Measurements from ENCODE around the gene RASAL1. TPM values are rescaled to one million over a fixed set of nuclear protein-coding genes. Genes with fewer than 3 reads are reported as not detected.

RASAL1 gene
- total RNA-seq, 1 experiment from 2014 or later: 8.1 TPM

DNA sequence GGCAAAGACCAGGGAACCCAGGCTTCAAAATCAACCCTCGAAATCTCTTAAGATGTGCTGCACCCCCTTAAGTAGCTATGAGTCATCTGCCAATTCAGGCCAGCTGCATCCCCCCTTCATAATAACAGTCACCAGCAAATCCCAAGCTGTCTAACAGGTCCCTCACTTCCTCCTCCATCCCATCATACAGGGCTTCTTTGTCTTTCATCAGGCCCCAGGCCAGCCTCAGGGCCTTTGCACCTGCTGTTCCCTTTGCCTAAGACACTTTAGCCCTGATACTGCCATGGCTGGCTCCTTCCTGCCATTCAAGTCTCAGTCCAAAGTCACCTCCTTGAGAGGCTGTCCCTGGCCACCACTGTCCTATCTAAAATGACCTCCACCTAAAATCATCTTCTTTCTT, 4.0 kb downstream of the RASAL1 start:
- Mint-ChIP-seq H3K9me3 (no peaks in the 10 kb centered on the region), H3K4me1 (peaks cover 14% of the 10 kb centered on the region), H3K27ac (no peak overlapping the region), H3K36me3 (no peaks in the 10 kb centered on the region), H3K27me3 (ENCODE audit: low read depth) (peaks cover 20% of the 10 kb centered on the region), H3K4me3 (no peak overlapping the region)
- ATAC-seq (no peak), DNase-seq (ENCODE audit: low spot score) (no peak)
- CTCF ChIA-PET: interaction anchor here (0.7 to 8.4 kb wide), 6 partner anchors 11 to 69 kb away, joined by 3 to 181 read pairs (median 4); partner anchors contain the start of gene CFAP73
- POLR2A ChIA-PET: no interaction called here
- no peak for TF ChIP-seq NFATC4 (CRISPR knock-in tag; IDR thresholded peaks at IDR 0.05)

DNA sequence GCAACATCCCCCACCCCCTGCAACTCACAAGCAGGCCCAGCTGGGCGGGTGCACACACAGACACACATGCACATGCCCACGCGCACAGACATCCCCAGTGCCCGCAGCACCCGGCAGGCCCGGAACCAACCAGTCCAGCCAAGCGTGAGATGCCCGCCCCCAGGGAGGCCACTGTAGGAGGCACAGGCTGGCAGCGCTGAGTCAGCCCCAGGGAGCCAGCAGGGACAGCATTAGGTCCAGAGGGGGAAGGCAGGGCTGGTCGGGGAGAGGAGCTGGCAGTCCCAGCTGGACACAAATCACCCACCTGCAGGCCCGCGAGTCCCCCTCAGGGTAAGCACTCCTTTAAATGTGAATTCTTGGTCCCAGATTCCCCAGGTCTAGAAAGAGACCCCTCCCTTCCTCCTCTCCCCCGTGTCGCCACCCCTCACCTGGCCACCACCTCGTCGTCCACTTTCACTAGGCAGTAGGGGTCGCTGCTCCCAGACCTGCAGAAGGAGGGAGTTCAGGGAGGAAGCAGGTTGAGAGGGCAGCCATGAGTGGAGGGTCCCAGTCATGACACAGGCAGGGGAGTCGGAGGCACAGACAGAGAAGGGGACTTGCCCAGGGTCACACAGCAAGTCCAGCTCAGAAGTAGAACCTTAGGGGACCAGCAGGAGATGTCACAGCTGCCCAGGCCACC, 5.0 kb downstream of the RASAL1 start:
- Mint-ChIP-seq H3K9me3 (peaks cover 2% of the 10 kb centered on the region; the same call in 1 of the 2 replicates), H3K36me3 (peaks cover 2% of the 10 kb centered on the region; the same call in 1 of the 2 replicates), H3K4me3 (no peak overlapping the region), H3K27ac (no peak overlapping the region), H3K4me1 (peaks cover 6% of the 10 kb centered on the region), H3K27me3 (ENCODE audit: low read depth) (peaks cover 16% of the 10 kb centered on the region)
- peak; percentile 73 for ATAC-seq
- DNase-seq (ENCODE audit: low spot score): peak; percentile 75
- TF ChIP-seq SOX15 (CRISPR knock-in tag; IDR thresholded peaks at IDR 0.05) (no peak), ZNF416 (CRISPR knock-in tag; IDR thresholded peaks at IDR 0.05) (no peak), ZNF671 (CRISPR knock-in tag; IDR thresholded peaks at IDR 0.05) (no peak), ZNF219 (CRISPR knock-in tag; IDR thresholded peaks at IDR 0.05; ENCODE audit: borderline replicate concordance) (no peak)
- TF ChIP-seq, protein P1, sequence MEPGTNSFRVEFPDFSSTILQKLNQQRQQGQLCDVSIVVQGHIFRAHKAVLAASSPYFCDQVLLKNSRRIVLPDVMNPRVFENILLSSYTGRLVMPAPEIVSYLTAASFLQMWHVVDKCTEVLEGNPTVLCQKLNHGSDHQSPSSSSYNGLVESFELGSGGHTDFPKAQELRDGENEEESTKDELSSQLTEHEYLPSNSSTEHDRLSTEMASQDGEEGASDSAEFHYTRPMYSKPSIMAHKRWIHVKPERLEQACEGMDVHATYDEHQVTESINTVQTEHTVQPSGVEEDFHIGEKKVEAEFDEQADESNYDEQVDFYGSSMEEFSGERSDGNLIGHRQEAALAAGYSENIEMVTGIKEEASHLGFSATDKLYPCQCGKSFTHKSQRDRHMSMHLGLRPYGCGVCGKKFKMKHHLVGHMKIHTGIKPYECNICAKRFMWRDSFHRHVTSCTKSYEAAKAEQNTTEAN (CRISPR knock-in tag; IDR thresholded peaks at IDR 0.05): no peak
- TF ChIP-seq, protein P2, sequence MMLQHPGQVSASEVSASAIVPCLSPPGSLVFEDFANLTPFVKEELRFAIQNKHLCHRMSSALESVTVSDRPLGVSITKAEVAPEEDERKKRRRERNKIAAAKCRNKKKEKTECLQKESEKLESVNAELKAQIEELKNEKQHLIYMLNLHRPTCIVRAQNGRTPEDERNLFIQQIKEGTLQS (CRISPR knock-in tag; conservative IDR thresholded peaks at IDR 0.05): no peak
- CTCF ChIA-PET: interaction anchor here (1.0 to 8.4 kb wide), 7 partner anchors 12 to 46 kb away, joined by 3 to 181 read pairs (median 4); partner anchors contain the start of gene CFAP73
- POLR2A ChIA-PET: interaction anchor here (1.0 kb wide), 1 partner anchor 31 kb away, joined by 3 read pairs; no protein-coding TSS in a partner anchor

DNA sequence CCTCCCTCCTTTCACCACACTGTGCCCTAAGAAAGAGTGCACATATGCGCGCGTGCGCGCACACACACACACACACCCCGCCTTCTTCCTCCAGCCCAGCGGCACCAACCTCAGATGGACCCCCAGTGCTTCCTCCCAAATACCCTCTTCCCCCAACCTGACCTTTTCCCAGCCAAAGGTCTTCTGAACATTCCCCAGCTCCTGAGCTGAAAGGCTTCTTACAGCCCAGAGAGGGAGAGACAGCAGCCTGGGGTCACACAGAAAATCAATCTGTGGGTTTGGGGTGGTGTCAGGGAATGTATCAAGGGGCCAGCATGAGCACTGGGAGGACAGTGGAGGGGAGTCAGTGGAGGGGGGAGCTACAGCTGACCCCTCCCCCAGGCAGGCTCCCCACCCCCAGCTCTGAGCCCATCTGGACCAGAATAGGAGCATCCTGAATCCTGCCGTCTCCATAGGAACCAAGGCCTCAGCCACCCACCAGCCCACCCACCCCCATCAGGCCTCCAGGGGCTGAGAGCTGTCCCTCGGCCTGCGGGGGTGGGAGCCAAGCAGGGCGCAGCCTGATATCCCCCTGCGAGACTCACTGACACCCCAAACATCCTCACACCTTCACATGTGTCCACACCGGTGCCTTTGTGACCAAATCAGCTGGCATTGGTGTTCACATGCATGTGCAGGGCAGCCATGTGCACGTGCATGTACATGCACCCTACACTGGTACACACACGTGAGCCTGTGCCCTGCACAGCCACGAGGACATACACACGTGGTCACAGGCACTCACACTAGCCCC, 5.7 kb downstream of the RASAL1 start:
- Mint-ChIP-seq H3K36me3 (peaks cover 6% of the 10 kb centered on the region; the same call in 1 of the 2 replicates), H3K4me1 (peaks cover 6% of the 10 kb centered on the region), H3K27me3 (ENCODE audit: low read depth) (peaks cover 10% of the 10 kb centered on the region), H3K27ac (no peak overlapping the region), H3K4me3 (no peak overlapping the region), H3K9me3 (peaks cover 7% of the 10 kb centered on the region; the same call in 1 of the 2 replicates)
- DNase-seq (ENCODE audit: low spot score) (no peak), ATAC-seq (no peak)
- TF ChIP-seq, protein P3, sequence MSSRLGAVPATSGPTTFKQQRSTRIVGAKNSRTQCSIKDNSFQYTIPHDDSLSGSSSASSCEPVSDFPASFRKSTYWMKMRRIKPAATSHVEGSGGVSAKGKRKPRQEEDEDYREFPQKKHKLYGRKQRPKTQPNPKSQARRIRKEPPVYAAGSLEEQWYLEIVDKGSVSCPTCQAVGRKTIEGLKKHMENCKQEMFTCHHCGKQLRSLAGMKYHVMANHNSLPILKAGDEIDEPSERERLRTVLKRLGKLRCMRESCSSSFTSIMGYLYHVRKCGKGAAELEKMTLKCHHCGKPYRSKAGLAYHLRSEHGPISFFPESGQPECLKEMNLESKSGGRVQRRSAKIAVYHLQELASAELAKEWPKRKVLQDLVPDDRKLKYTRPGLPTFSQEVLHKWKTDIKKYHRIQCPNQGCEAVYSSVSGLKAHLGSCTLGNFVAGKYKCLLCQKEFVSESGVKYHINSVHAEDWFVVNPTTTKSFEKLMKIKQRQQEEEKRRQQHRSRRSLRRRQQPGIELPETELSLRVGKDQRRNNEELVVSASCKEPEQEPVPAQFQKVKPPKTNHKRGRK (CRISPR knock-in tag; IDR thresholded peaks at IDR 0.05; ENCODE audit: borderline replicate concordance): no peak
- TF ChIP-seq, protein P4, sequence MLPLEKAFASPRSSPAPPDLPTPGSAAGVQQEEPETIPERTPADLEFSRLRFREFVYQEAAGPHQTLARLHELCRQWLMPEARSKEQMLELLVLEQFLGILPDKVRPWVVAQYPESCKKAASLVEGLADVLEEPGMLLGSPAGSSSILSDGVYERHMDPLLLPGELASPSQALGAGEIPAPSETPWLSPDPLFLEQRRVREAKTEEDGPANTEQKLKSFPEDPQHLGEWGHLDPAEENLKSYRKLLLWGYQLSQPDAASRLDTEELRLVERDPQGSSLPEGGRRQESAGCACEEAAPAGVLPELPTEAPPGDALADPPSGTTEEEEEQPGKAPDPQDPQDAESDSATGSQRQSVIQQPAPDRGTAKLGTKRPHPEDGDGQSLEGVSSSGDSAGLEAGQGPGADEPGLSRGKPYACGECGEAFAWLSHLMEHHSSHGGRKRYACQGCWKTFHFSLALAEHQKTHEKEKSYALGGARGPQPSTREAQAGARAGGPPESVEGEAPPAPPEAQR (CRISPR knock-in tag; IDR thresholded peaks at IDR 0.05): no peak
- TF ChIP-seq, protein P5, sequence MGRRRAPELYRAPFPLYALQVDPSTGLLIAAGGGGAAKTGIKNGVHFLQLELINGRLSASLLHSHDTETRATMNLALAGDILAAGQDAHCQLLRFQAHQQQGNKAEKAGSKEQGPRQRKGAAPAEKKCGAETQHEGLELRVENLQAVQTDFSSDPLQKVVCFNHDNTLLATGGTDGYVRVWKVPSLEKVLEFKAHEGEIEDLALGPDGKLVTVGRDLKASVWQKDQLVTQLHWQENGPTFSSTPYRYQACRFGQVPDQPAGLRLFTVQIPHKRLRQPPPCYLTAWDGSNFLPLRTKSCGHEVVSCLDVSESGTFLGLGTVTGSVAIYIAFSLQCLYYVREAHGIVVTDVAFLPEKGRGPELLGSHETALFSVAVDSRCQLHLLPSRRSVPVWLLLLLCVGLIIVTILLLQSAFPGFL (CRISPR knock-in tag; IDR thresholded peaks at IDR 0.05; ENCODE audit: borderline replicate concordance): no peak
- TF ChIP-seq NR2C2 (CRISPR knock-in tag; IDR thresholded peaks at IDR 0.05) (no peak), ZNF138 (CRISPR knock-in tag; conservative IDR thresholded peaks at IDR 0.05) (no peak), CREM (CRISPR knock-in tag; IDR thresholded peaks at IDR 0.05) (no peak), ZBTB21 (CRISPR knock-in tag; IDR thresholded peaks at IDR 0.05; ENCODE audit: borderline replicate concordance) (no peak), SMAD4 (CRISPR knock-in tag; IDR thresholded peaks at IDR 0.05) (no peak), ATF1 (CRISPR knock-in tag; IDR thresholded peaks at IDR 0.05) (no peak), ZNF396 (CRISPR knock-in tag; IDR thresholded peaks at IDR 0.05; ENCODE audit: borderline replicate concordance) (no peak), GTF2I (CRISPR knock-in tag; conservative IDR thresholded peaks at IDR 0.05) (no peak)
- TF ChIP-seq, protein P6, sequence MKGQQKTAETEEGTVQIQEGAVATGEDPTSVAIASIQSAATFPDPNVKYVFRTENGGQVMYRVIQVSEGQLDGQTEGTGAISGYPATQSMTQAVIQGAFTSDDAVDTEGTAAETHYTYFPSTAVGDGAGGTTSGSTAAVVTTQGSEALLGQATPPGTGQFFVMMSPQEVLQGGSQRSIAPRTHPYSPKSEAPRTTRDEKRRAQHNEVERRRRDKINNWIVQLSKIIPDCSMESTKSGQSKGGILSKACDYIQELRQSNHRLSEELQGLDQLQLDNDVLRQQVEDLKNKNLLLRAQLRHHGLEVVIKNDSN (CRISPR knock-in tag; IDR thresholded peaks at IDR 0.05): no peak
- TF ChIP-seq, protein P7, sequence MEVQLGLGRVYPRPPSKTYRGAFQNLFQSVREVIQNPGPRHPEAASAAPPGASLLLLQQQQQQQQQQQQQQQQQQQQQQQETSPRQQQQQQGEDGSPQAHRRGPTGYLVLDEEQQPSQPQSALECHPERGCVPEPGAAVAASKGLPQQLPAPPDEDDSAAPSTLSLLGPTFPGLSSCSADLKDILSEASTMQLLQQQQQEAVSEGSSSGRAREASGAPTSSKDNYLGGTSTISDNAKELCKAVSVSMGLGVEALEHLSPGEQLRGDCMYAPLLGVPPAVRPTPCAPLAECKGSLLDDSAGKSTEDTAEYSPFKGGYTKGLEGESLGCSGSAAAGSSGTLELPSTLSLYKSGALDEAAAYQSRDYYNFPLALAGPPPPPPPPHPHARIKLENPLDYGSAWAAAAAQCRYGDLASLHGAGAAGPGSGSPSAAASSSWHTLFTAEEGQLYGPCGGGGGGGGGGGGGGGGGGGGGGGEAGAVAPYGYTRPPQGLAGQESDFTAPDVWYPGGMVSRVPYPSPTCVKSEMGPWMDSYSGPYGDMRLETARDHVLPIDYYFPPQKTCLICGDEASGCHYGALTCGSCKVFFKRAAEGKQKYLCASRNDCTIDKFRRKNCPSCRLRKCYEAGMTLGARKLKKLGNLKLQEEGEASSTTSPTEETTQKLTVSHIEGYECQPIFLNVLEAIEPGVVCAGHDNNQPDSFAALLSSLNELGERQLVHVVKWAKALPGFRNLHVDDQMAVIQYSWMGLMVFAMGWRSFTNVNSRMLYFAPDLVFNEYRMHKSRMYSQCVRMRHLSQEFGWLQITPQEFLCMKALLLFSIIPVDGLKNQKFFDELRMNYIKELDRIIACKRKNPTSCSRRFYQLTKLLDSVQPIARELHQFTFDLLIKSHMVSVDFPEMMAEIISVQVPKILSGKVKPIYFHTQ (CRISPR knock-in tag; IDR thresholded peaks at IDR 0.05): no peak
- CTCF ChIA-PET: interaction anchor here (0.6 to 8.4 kb wide), 9 partner anchors 8 to 45 kb away, joined by 3 to 181 read pairs (median 6); partner anchors contain the start of gene CFAP73
- POLR2A ChIA-PET: interaction anchor here (1.0 kb wide), 1 partner anchor 32 kb away, joined by 3 read pairs; no protein-coding TSS in a partner anchor
